ENCODE measurements around the gene RAB43. TPM values are rescaled to one million over a fixed set of nuclear protein-coding genes. Genes with fewer than 3 reads are reported as not detected.

The RAB43 gene
- total RNA-seq, 1 experiment from 2014 or later = 22.4 TPM

DNA sequence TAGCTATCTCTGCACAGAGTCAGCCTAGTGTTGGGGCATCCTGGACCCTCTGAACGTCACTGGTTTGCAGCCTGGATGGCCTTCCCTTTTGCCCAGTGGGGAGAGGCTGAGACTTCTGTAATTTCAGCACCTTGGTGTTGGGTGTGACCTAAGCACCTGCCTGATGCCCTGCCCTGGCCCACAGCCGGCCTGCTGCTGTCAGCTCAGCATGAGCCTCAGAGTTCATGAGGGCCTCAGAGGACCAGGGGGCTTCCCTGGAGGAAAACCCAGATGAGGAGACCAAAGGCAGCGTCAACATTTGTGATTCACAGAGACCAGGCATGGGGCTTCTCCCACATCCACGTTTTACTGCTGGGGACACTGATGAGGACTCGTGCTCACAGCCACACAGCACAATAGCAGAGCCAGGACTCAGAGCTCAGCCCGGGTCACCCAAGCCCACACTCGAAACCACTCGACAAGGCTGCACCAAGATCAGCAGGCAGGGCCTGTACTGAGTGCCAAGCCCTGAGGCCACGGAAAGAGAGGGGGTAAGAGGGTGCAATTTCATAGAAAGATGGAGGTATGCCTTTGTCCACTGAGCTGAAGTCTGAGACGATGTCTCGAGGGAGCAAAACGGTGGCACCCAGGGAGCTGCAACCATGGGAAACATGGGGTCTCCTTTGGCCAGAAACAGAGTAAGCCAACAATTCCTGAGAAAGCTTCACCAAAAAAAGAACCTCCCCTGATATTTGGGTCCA is 70.9 kb downstream of the RAB43 start:
- Histone ChIP-seq H3K27ac (ENCODE audit: low read length) (no peak overlapping the region), H3K9me2 (replicated peaks; ENCODE audit: low read length) (no peaks in the 10 kb centered on the region), H3K9me3 (ENCODE audit: low read length) (no peaks in the 10 kb centered on the region), H4K20me1 (ENCODE audit: low read length) (no peaks in the 10 kb centered on the region), H3K4me3 (ENCODE audit: low read length) (no peak overlapping the region), H3K4me2 (ENCODE audit: low read length) (no peak overlapping the region), H2AFZ (ENCODE audit: low read length) (no peak overlapping the region), H3K36me3 (ENCODE audit: low read depth, low read length) (no peaks in the 10 kb centered on the region), H3F3A (ENCODE audit: low read length, unreplicated experiment) (no peaks in the 10 kb centered on the region), H3K4me1 (ENCODE audit: insufficient read depth, low read length) (no peaks in the 10 kb centered on the region), H3K9ac (ENCODE audit: low read length) (no peak overlapping the region), H3K79me2 (ENCODE audit: low read length) (no peaks in the 10 kb centered on the region), H3K27me3 (ENCODE audit: low read length) (no peaks in the 10 kb centered on the region)
- intact Hi-C loops (cut with micrococcal nuclease) = no loop called here
- BruUV-seq (replicated peaks) = no TSS peak
- no peak for ATAC-seq
- ChIA-PET POLR2A (ENCODE audit: unreplicated experiment) (no interaction called here), CTCF (no interaction called here)
- no peak for TF ChIP-seq EZH2phosphoT487 (IDR thresholded peaks at IDR 0.05; ENCODE audit: borderline replicate concordance, low read length)
- TF ChIP-seq CTCF (conservative IDR thresholded peaks at IDR 0.05; ENCODE audit: low read depth, low read length) = no peak
- TF ChIP-seq EZH2 (IDR thresholded peaks at IDR 0.05; ENCODE audit: low read length, unreplicated experiment) = no peak
- DNase-seq = no peak

GRCh38 chr3:129047553-129047839 is 74.1 kb downstream of the RAB43 start:
- no peak for TF ChIP-seq EZH2 (IDR thresholded peaks at IDR 0.05; ENCODE audit: low read length, unreplicated experiment)
- TF ChIP-seq CTCF (conservative IDR thresholded peaks at IDR 0.05; ENCODE audit: low read depth, low read length) = no peak
- TF ChIP-seq EZH2phosphoT487 (IDR thresholded peaks at IDR 0.05; ENCODE audit: borderline replicate concordance, low read length) = no peak
- Histone ChIP-seq H3K79me2 (ENCODE audit: low read length) (no peaks in the 10 kb centered on the region), H2AFZ (ENCODE audit: low read length) (no peak overlapping the region), H4K20me1 (ENCODE audit: low read length) (no peaks in the 10 kb centered on the region), H3F3A (ENCODE audit: low read length, unreplicated experiment) (no peaks in the 10 kb centered on the region), H3K4me1 (ENCODE audit: insufficient read depth, low read length) (no peaks in the 10 kb centered on the region), H3K4me3 (ENCODE audit: low read length) (no peak overlapping the region), H3K27ac (ENCODE audit: low read length) (no peak overlapping the region), H3K9me3 (ENCODE audit: low read length) (no peaks in the 10 kb centered on the region), H3K9me2 (replicated peaks; ENCODE audit: low read length) (no peaks in the 10 kb centered on the region), H3K27me3 (ENCODE audit: low read length) (0 out of 2 replicates have a peak, but pooled peaks cover under 1% of the 10 kb centered on the region), H3K9ac (ENCODE audit: low read length) (no peak overlapping the region), H3K4me2 (ENCODE audit: low read length) (no peak overlapping the region), H3K36me3 (ENCODE audit: low read depth, low read length) (no peaks in the 10 kb centered on the region)
- ATAC-seq (no peak), DNase-seq (no peak)
- POLR2A ChIA-PET (ENCODE audit: unreplicated experiment) = no interaction called here
- CTCF ChIA-PET = no interaction called here
- intact Hi-C loops (cut with micrococcal nuclease) = no loop called here
- no TSS peak for BruUV-seq (replicated peaks)

DNA sequence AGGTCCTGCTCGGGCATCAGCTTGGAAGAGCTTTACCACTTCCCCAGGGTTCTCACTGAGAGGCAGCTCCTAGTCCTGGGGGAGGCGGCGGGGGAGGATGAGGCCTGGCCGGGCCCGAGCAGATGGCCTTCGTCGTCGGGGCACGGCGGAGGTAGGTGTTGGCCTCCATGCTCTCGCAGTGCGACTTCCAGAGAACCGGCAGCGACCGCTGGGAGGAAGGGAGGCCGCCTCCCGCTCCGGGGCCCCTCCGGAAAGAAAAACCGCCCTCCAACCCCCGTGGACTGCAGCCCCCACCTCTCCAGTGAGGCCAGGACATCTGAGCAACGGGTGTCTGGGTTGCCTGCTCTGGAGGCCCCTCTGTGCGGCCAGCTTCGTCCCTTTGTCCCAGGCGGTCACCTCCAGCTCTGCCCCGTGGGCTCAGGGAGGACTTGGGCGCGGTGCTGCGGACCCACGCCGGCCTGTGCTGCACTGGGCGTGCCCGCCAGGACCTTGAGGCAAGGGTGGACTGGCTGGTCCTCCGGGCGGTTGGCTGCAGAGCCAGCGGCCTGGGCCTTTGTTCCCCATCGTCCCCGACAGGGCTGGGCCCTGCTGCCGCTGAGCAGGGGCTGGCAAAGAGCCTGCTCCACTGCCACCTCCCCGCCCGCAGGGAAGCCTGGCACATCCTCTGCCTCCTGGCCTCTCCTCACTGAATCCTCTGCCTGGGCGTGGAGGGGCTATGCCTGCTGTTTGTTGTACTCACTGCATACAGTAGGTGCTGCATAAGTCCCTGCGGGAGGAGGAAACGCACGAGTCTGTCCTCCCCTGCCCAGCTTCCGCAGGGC is 74.7 kb downstream of the RAB43 start:
- Histone ChIP-seq H3K4me3 (ENCODE audit: low read length) (no peak overlapping the region), H3K9ac (ENCODE audit: low read length) (no peak overlapping the region), H3K36me3 (ENCODE audit: low read depth, low read length) (no peaks in the 10 kb centered on the region), H3K4me2 (ENCODE audit: low read length) (no peak overlapping the region), H3K79me2 (ENCODE audit: low read length) (no peaks in the 10 kb centered on the region), H3K27ac (ENCODE audit: low read length) (no peak overlapping the region), H3K4me1 (ENCODE audit: insufficient read depth, low read length) (no peaks in the 10 kb centered on the region), H2AFZ (ENCODE audit: low read length) (no peak overlapping the region), H3K9me2 (replicated peaks; ENCODE audit: low read length) (no peaks in the 10 kb centered on the region), H4K20me1 (ENCODE audit: low read length) (no peaks in the 10 kb centered on the region), H3F3A (ENCODE audit: low read length, unreplicated experiment) (no peaks in the 10 kb centered on the region), H3K27me3 (ENCODE audit: low read length) (0 out of 2 replicates have a peak, but pooled peaks cover 6% of the 10 kb centered on the region), H3K9me3 (ENCODE audit: low read length) (no peaks in the 10 kb centered on the region)
- TF ChIP-seq EZH2phosphoT487 (IDR thresholded peaks at IDR 0.05; ENCODE audit: borderline replicate concordance, low read length) = no peak
- DNase-seq (no peak), ATAC-seq (no peak)
- no TSS peak for BruUV-seq (replicated peaks)
- intact Hi-C loops (cut with micrococcal nuclease) = no loop called here
- CTCF ChIA-PET = no interaction called here
- POLR2A ChIA-PET (ENCODE audit: unreplicated experiment) = no interaction called here

Data from PC-3 (cell line).